Measurements from ENCODE around the gene GRIN3A. TPM values are rescaled to one million over a fixed set of nuclear protein-coding genes. Genes with fewer than 3 reads are reported as not detected.

The GRIN3A gene
- total RNA-seq, 1 donor from 2014 or later = 0.11 TPM

GRCh38 chr9:101536938-101537337, 201.5 kb downstream of the GRIN3A start:
- no peak for DNase-seq (ENCODE audit: low spot score)
- intact Hi-C loops (cut with DNase I) = no loop called here

GRCh38 chr9:101536351-101536750, 202.1 kb downstream of the GRIN3A start:
- no peak for DNase-seq (ENCODE audit: low spot score)
- intact Hi-C loops (cut with DNase I) = no loop called here

GRCh38 chr9:101533334-101534204, 204.9 kb downstream of the GRIN3A start, which contains the start of gene RNF20:
TSS of gene RNF20 (plus strand) at chr9:101533853. CDS start at chr9:101535424, 1,571 bp downstream.
- intact Hi-C loops (cut with DNase I) = loop anchor here (5.0 kb wide), 1 partner anchor 136 kb away; the partner anchor contains the start of genes MRPL50 and ZNF189
- peak; percentile 100 for DNase-seq (ENCODE audit: low spot score)

DNA sequence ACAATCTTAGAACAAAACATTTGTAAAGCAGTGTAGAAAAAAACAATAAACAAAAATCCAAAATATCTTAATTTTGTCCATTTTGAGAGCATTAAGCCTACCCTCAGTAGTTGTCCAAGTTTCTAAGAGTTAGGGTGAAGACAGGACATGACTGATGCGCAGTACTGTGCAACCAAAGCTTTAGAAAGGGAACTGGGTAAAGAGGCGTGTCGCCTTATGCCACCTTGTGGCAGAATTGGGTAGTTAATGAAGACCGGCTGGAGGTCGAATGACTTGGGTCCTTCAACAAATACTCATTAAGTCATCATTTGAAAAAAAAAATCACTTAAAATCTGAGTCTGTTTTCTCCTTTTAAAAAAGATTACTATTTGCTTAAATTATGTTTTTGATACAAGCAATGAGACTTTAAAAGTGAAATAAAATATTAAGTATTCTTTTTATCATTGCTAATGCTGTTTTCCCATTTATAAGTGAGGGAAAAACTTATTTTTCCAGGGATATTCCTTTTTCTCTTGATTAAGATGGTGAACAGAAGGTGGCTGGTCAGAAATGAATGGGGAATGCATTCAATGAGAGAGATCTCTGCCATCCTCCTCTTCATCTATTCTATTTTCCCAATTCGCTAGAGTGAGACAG, 208.3 kb downstream of the GRIN3A start:
- no peak for DNase-seq (ENCODE audit: low spot score)
- intact Hi-C loops (cut with DNase I) = loop anchor here (1.0 to 5.0 kb wide), 2 partner anchors 65 to 133 kb away; partner anchors contain the start of genes MRPL50 and ZNF189

- DNase-seq (ENCODE audit: low spot score) = no peak
- intact Hi-C loops (cut with DNase I) = loop anchor here (2.0 kb wide), 1 partner anchor 69 kb away; no protein-coding TSS in a partner anchor
Measured at GRCh38 chr9:101528015-101528414, 210.4 kb downstream of the GRIN3A start.

GRCh38 chr9:101527066-101527465, 211.4 kb downstream of the GRIN3A start:
- no peak for DNase-seq (ENCODE audit: low spot score)
- intact Hi-C loops (cut with DNase I) = no loop called here

GRCh38 chr9:101524371-101524770, 214.1 kb downstream of the GRIN3A start:
- no peak for DNase-seq (ENCODE audit: low spot score)
- intact Hi-C loops (cut with DNase I) = no loop called here

Other genes with a start within 250 kb of the GRIN3A start
- 58.4 TPM for gene RNF20, start 204.8 kb downstream of the GRIN3A start, total RNA-seq
- not detected for gene PPP3R2, start 143.7 kb downstream of the GRIN3A start, total RNA-seq

Measured in cardiac septum (tissue), 1 donor.